PC-9 (cell line): ENCODE data around the gene CDC5L. TPM values are rescaled to one million over a fixed set of nuclear protein-coding genes. Genes with fewer than 3 reads are reported as not detected.

ENCODE experiments used
- BruUV-seq: library from RNA; stranded (reverse); fragments of 400-500 nt; replicated peaks from 2 replicates; lab custom pipeline; 2021; lab: Mats Ljungman, UMichigan
- CTCF ChIA-PET: fragments of 300-600 bp; sonication (Branson Sonifier 250); formaldehyde crosslinking; loops from one replicate; lab custom pipeline; 2022; ENCODE audit warnings: antibody characterized with exemption; lab: Charles Lee
- POLR2A ChIA-PET: fragments of 300-600 bp; sonication (Branson Sonifier 250); formaldehyde crosslinking; loops from one replicate; lab custom pipeline; 2022; ENCODE audit warnings: antibody characterized with exemption; ENCODE audit not compliant: unreplicated experiment; lab: Charles Lee
- DNase-seq, 2 experiments: peaks; one replicate each; pipeline versions ENCODE4 v3.0.0 to v3.0.0-alpha.2; 2015 to 2022; ENCODE audit warnings: mixed read lengths in 1 of 2
- H2AFZ ChIP-seq: fragments of 200-600 bp; sonication (generic); 2 replicates; pipeline ENCODE4 v1.8.1; 2017; ENCODE audit warnings: antibody characterized with exemption
- H3F3A ChIP-seq: fragments of 200-600 bp; sonication (generic); 2 replicates; pipeline ENCODE4 v1.8.1; 2017; ENCODE audit warnings: antibody characterized with exemption, mild to moderate bottlenecking, low read depth; ENCODE audit not compliant: insufficient read depth
- H3K27ac ChIP-seq: fragments of 200-600 bp; sonication (generic); 2 replicates; pipeline ENCODE4 v1.6.1; 2016; ENCODE audit warnings: mixed run types
- H3K27me3 ChIP-seq: fragments of 200-600 bp; sonication (generic); 2 replicates; pipeline ENCODE4 v1.6.1; 2016; ENCODE audit warnings: low read depth, mixed run types; ENCODE audit not compliant: insufficient read depth
- H3K36me3 ChIP-seq: fragments of 200-600 bp; sonication (generic); 2 replicates; pipeline ENCODE4 v1.6.1; 2016; ENCODE audit warnings: low read depth, mixed run types
- H3K4me1 ChIP-seq: fragments of 200-600 bp; sonication (generic); replicated peaks from 2 replicates; pipeline ENCODE4 v1.6.1; 2016; ENCODE audit warnings: mixed run types; ENCODE audit not compliant: insufficient read depth
- H3K4me2 ChIP-seq: fragments of 200-600 bp; sonication (generic); 2 replicates; pipeline ENCODE4 v1.6.1; 2017; ENCODE audit warnings: mixed run types
- H3K4me3 ChIP-seq: fragments of 200-600 bp; sonication (generic); 2 replicates; pipeline ENCODE4 v1.6.1; 2016; ENCODE audit warnings: mixed run types
- H3K79me2 ChIP-seq: fragments of 200-600 bp; sonication (generic); 2 replicates; pipeline ENCODE4 v1.6.1; 2017; ENCODE audit warnings: low read depth, mixed run types
- H3K9me2 ChIP-seq: fragments of 200-600 bp; sonication (generic); 2 replicates; pipeline ENCODE4 v1.8.1; 2017; ENCODE audit warnings: mild to moderate bottlenecking; ENCODE audit not compliant: insufficient read depth
- H3K9me3 ChIP-seq: fragments of 200-600 bp; sonication (generic); 2 replicates; pipeline ENCODE4 v1.8.1; 2016; ENCODE audit warnings: low read depth; ENCODE audit not compliant: insufficient read depth
- H4K20me1 ChIP-seq: fragments of 200-600 bp; sonication (generic); 2 replicates; pipeline ENCODE4 v1.8.1; 2017; ENCODE audit not compliant: insufficient read depth
- EZH2 ChIP-seq: fragments of 200-600 bp; sonication (generic); IDR thresholded peaks from 2 replicates; pipeline ENCODE4 v1.8.0; 2017; ENCODE audit warnings: antibody characterized with exemption, low read depth
- intact Hi-C: fragments of 100-400 bp; cut with micrococcal nuclease; formaldehyde crosslinking; loops from one replicate; pipeline ENCODE4 v1.10.0; 2022; ENCODE audit not compliant: unreplicated experiment
- microRNA-seq: library from miRNA; unstranded; fragments of <30 nt; microRNA quantifications from one replicate; pipeline ENCODE4 v1.2.0, GENCODE V29; 2021; ENCODE audit warnings: borderline number of aligned reads, borderline replicate concordance
- total RNA-seq: library from RNA; stranded (reverse); gene quantifications from 2 replicates; pipeline ENCODE4 v1.2.3, GENCODE V29; 2021
- TF ChIP-seq, protein P1 (sequence below): fragments of 200-600 bp; sonication (generic); conservative IDR thresholded peaks from 2 replicates; pipeline ENCODE4 v1.6.1; 2017; ENCODE audit warnings: mixed run types, antibody characterized with exemption, mild to moderate bottlenecking, moderate library complexity

Gene CDC5L
- total RNA-seq, 1 experiment from 2014 or later = 24.0 TPM

DNA sequence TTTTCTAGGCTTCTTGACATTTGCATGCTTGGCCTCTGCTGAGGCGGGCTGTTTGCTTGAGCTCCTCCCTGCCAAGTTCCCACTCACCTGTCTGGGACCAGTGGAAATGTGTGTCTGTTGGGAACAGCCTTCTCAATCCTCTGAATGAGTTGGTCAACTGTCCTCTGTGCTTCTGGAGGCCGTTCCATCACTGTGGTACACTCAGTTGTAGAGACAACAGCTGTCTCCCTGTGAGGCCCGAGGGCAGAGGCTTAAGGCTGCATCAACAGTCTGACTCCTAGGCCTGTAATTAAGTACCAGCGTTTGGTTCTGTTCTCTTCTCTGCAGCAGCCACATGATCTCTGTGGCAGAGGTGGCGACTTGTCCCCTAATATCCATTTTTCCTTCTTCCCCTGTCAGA lies 110.9 kb downstream of the CDC5L start:
- H3K4me3 ChIP-seq = no peak overlapping the region
- H3K4me2 ChIP-seq = no peak overlapping the region
- POLR2A ChIA-PET = no interaction called here
- CTCF ChIA-PET = no interaction called here
- H3K79me2 ChIP-seq = no peaks in the 10 kb centered on the region
- H3K36me3 ChIP-seq = no peaks in the 10 kb centered on the region
- no TSS peak for BruUV-seq
- no peaks in the 10 kb centered on the region for H3K27me3 ChIP-seq
- DNase-seq = no peak
- peaks cover 4% of the 10 kb centered on the region; the same call in 1 of the 2 replicates for H3F3A ChIP-seq
- no peaks in the 10 kb centered on the region for H3K9me2 ChIP-seq
- no peaks in the 10 kb centered on the region for H4K20me1 ChIP-seq
- no peaks in the 10 kb centered on the region for H3K9me3 ChIP-seq
- intact Hi-C loops = no loop called here
- H3K4me1 ChIP-seq = peaks cover 23% of the 10 kb centered on the region
- no peak overlapping the region for H2AFZ ChIP-seq
- no peak overlapping the region for H3K27ac ChIP-seq
- TF ChIP-seq, protein P1, sequence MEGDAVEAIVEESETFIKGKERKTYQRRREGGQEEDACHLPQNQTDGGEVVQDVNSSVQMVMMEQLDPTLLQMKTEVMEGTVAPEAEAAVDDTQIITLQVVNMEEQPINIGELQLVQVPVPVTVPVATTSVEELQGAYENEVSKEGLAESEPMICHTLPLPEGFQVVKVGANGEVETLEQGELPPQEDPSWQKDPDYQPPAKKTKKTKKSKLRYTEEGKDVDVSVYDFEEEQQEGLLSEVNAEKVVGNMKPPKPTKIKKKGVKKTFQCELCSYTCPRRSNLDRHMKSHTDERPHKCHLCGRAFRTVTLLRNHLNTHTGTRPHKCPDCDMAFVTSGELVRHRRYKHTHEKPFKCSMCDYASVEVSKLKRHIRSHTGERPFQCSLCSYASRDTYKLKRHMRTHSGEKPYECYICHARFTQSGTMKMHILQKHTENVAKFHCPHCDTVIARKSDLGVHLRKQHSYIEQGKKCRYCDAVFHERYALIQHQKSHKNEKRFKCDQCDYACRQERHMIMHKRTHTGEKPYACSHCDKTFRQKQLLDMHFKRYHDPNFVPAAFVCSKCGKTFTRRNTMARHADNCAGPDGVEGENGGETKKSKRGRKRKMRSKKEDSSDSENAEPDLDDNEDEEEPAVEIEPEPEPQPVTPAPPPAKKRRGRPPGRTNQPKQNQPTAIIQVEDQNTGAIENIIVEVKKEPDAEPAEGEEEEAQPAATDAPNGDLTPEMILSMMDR = no peak
- no peak for TF ChIP-seq EZH2

DNA sequence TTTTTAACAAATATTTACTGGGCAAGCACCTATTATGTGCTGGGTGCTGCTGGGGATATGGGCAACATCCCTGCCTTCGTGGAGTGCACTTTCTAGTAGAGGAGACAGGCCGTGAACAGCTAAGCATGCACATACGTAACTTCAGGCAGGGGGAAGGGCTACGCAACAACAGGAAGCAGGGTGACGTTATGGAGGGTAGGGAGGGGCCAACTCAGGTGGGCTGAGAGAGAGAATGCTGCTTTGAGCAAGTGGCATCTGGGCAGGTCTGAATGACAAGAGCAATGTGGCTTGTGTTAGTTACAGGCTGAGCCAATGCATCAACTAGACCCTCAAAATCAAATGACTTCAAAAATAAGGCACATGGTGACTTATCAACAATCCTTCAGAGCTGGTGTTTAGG lies 112.1 kb downstream of the CDC5L start:
- Histone ChIP-seq H3K9me3 (no peaks in the 10 kb centered on the region), H3F3A (no peaks in the 10 kb centered on the region; the same call in 1 of the 2 replicates), H3K4me3 (no peak overlapping the region), H3K27me3 (no peaks in the 10 kb centered on the region), H3K4me1 (peaks cover 11% of the 10 kb centered on the region), H3K27ac (no peak overlapping the region), H3K9me2 (no peaks in the 10 kb centered on the region), H2AFZ (no peak overlapping the region), H3K4me2 (no peak overlapping the region), H3K36me3 (no peaks in the 10 kb centered on the region), H3K79me2 (no peaks in the 10 kb centered on the region), H4K20me1 (no peaks in the 10 kb centered on the region)
- CTCF ChIA-PET = no interaction called here
- DNase-seq = no peak
- no peak for TF ChIP-seq EZH2
- TF ChIP-seq, protein P1 = no peak
- intact Hi-C loops = no loop called here
- BruUV-seq = no TSS peak
- POLR2A ChIA-PET = no interaction called here

Small RNA genes within 50 kb of the gene (microRNA-seq; reads per million reads assigned to microRNA genes)
- gene MIR4642 = not detected

Other genes with a start within 250 kb of the CDC5L start
- not detected in 2 replicates for gene CAPN11, start 228.9 kb upstream of the CDC5L start, total RNA-seq
- gene MYMX, start 170.8 kb upstream of the CDC5L start, total RNA-seq = not detected in 2 replicates
- gene SLC29A1, start 164.1 kb upstream of the CDC5L start, total RNA-seq = 45.3 and 46.9 TPM in 2 replicates
- 895 and 1,136 TPM in 2 replicates for gene HSP90AB1, start 140.6 kb upstream of the CDC5L start, total RNA-seq
- gene SLC35B2, start 130.2 kb upstream of the CDC5L start, total RNA-seq = 57.6 and 59.7 TPM in 2 replicates
- gene NFKBIE, start 122.2 kb upstream of the CDC5L start, total RNA-seq = 7.6 and 10.2 TPM in 2 replicates
- not detected in 2 replicates for gene TMEM151B, start 117.3 kb upstream of the CDC5L start, total RNA-seq
- 11.6 and 12.5 TPM in 2 replicates for gene AARS2, start 74.4 kb upstream of the CDC5L start, total RNA-seq
- not detected in 2 replicates for gene SPATS1, start 45.1 kb upstream of the CDC5L start, total RNA-seq